Stimulated activated CD8-positive, alpha-beta memory T cell treated with anti-CD3 and anti-CD28 coated beads, Interleukin-15, amount 100 ng/mL, for 1 hour (primary cell): ENCODE measurements around the gene PM20D1.
"Not testable (repeated sequence)": the region's sequence is repeated elsewhere in the genome, so short reads cannot be mapped to it uniquely, and the experiment has no call there.

Experiments used
- DNase-seq: peaks from one replicate; pipeline ENCODE4 v3.0.0-alpha.2; 2020; ENCODE audit warnings: low read depth

The PM20D1 gene

GRCh38 chr1:205849619-205850355, at the start of gene PM20D1:
Gene PM20D1 (minus strand): TSS chr1:205850132. CDS start chr1:205850072, 60 bp downstream.
- DNase-seq, result peak; percentile 52

- DNase-seq, result no peak
These were observed 46.4 kb upstream of the PM20D1 start for GRCh38 chr1:205896351-205896750.

- DNase-seq, result not testable (repeated sequence)
These were observed 44.2 kb upstream of the PM20D1 start for GRCh38 chr1:205894119-205894518.

GRCh38 chr1:205892175-205892574, 42.2 kb upstream of the PM20D1 start:
- not testable (repeated sequence) for DNase-seq

- not testable (repeated sequence) for DNase-seq
These were observed 41.5 kb upstream of the PM20D1 start for GRCh38 chr1:205891481-205891880.

GRCh38 chr1:205890631-205891030, 40.7 kb upstream of the PM20D1 start:
- DNase-seq, result not testable (repeated sequence)

GRCh38 chr1:205889706-205890105, 39.8 kb upstream of the PM20D1 start:
- DNase-seq, result not testable (repeated sequence)

GRCh38 chr1:205889006-205889405, 39.1 kb upstream of the PM20D1 start:
- DNase-seq, result not testable (repeated sequence)

GRCh38 chr1:205883792-205884191, 33.9 kb upstream of the PM20D1 start:
- no peak for DNase-seq

GRCh38 chr1:205880923-205881322, 31.0 kb upstream of the PM20D1 start:
- DNase-seq, result no peak

- DNase-seq, result no peak
These were observed 30.0 kb upstream of the PM20D1 start for GRCh38 chr1:205879974-205880373.

GRCh38 chr1:205878026-205878425, 28.1 kb upstream of the PM20D1 start:
- no peak for DNase-seq

GRCh38 chr1:205873148-205873547, 23.2 kb upstream of the PM20D1 start:
- not testable (repeated sequence) for DNase-seq

- no peak for DNase-seq
These were observed 20.3 kb upstream of the PM20D1 start for GRCh38 chr1:205870236-205870635.

- DNase-seq, result no peak
These were observed 11.6 kb upstream of the PM20D1 start for GRCh38 chr1:205861540-205861939.

- no peak for DNase-seq
These were observed 8.4 kb upstream of the PM20D1 start for GRCh38 chr1:205858141-205858961.

GRCh38 chr1:205857501-205857900, 7.6 kb upstream of the PM20D1 start:
- DNase-seq, result not testable (repeated sequence)

- DNase-seq, result no peak
These were observed 6.5 kb upstream of the PM20D1 start for GRCh38 chr1:205856433-205856832.

- no peak for DNase-seq
These were observed 3.0 kb upstream of the PM20D1 start for GRCh38 chr1:205852969-205853368.

- DNase-seq, result no peak
These were observed 2.1 kb upstream of the PM20D1 start for GRCh38 chr1:205851993-205852392.

- no peak for DNase-seq
These were observed 6.7 kb downstream of the PM20D1 start for GRCh38 chr1:205843036-205843859.

- DNase-seq, result no peak
These were observed 7.7 kb downstream of the PM20D1 start for GRCh38 chr1:205842229-205842628.
